ENCODE results near the gene COPS6.

COPS6 gene

DNA sequence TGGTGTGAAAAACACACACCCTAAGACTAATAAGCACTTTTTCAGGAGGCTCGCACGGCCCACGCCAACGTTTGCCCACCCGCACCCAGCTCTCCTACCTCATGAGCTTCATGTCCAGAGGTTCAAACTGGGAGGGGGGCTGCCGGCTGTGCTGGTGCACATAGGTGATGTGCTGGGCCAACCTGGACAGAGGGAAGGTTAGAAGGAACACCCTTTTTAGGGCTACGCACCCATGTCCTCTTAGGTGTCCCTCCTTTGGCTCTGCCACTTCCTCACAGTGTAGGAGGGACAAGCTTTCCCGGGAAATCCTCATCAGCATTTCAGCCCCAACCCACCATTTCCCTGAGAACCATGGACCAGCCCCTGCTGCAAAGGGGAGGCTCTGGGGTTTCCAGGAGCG, 6.5 kb downstream of the COPS6 start:
- H2AFZ ChIP-seq (ENCODE audit: low read depth, low read length, severe bottlenecking), result no peak overlapping the region
- H3K4me2 ChIP-seq (ENCODE audit: low read depth, low read length, poor library complexity, severe bottlenecking), result no peak overlapping the region
- H4K20me1 ChIP-seq (ENCODE audit: low read depth, low read length), result peaks cover 16% of the 10 kb centered on the region
- H3K36me3 ChIP-seq (ENCODE audit: low read length), result peaks cover 82% of the 10 kb centered on the region
- H3K27me3 ChIP-seq (ENCODE audit: low read length), result no peaks in the 10 kb centered on the region
- no peaks in the 10 kb centered on the region for H3K9me3 ChIP-seq (ENCODE audit: insufficient read depth, low read length)
- peaks cover 67% of the 10 kb centered on the region for H3F3A ChIP-seq (ENCODE audit: insufficient read depth)
- H3K79me2 ChIP-seq (ENCODE audit: insufficient read depth, low read length), result peaks cover 25% of the 10 kb centered on the region
- H3K27ac ChIP-seq (ENCODE audit: low read depth, low read length), result no peak overlapping the region
- no peaks in the 10 kb centered on the region for H3K9me2 ChIP-seq (replicated peaks; ENCODE audit: insufficient read depth, low read length)
- H3K4me3 ChIP-seq (ENCODE audit: insufficient read depth, low read length, poor library complexity, severe bottlenecking), result no peak overlapping the region
- TF ChIP-seq, protein P1, sequence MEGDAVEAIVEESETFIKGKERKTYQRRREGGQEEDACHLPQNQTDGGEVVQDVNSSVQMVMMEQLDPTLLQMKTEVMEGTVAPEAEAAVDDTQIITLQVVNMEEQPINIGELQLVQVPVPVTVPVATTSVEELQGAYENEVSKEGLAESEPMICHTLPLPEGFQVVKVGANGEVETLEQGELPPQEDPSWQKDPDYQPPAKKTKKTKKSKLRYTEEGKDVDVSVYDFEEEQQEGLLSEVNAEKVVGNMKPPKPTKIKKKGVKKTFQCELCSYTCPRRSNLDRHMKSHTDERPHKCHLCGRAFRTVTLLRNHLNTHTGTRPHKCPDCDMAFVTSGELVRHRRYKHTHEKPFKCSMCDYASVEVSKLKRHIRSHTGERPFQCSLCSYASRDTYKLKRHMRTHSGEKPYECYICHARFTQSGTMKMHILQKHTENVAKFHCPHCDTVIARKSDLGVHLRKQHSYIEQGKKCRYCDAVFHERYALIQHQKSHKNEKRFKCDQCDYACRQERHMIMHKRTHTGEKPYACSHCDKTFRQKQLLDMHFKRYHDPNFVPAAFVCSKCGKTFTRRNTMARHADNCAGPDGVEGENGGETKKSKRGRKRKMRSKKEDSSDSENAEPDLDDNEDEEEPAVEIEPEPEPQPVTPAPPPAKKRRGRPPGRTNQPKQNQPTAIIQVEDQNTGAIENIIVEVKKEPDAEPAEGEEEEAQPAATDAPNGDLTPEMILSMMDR (IDR thresholded peaks at IDR 0.05; ENCODE audit: insufficient read depth, low read length, poor library complexity, severe bottlenecking), result no peak
- TF ChIP-seq EZH2phosphoT487 (conservative IDR thresholded peaks at IDR 0.05; ENCODE audit: low read length), result no peak
- H3K9ac ChIP-seq (ENCODE audit: low read length), result no peak overlapping the region

DNA sequence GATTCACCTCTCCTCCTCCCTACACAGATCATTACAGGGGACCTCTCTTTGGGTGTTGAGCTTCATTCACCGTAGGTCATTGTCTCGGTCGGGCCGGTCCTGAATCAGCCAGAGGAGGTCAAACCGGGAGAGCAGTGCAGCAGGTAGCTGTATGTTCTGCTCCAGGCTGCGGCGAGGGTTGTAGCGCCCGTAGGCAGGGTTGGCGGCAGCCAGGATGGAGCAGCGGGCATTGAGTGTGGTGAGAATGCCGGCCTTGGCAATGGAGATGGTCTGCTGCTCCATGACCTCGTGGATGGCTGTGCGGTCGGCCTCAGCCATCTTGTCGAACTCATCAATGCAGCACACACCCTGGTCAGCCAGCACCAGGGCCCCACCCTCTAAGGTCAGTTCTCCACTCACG, 6.9 kb downstream of the COPS6 start:
- Histone ChIP-seq H3K4me2 (ENCODE audit: low read depth, low read length, poor library complexity, severe bottlenecking) (no peak overlapping the region), H3K79me2 (ENCODE audit: insufficient read depth, low read length) (peaks cover 29% of the 10 kb centered on the region), H3K9ac (ENCODE audit: low read length) (no peak overlapping the region), H4K20me1 (ENCODE audit: low read depth, low read length) (peaks cover 18% of the 10 kb centered on the region), H3F3A (ENCODE audit: insufficient read depth) (peaks cover 65% of the 10 kb centered on the region), H3K4me3 (ENCODE audit: insufficient read depth, low read length, poor library complexity, severe bottlenecking) (no peak overlapping the region), H3K9me2 (replicated peaks; ENCODE audit: insufficient read depth, low read length) (no peaks in the 10 kb centered on the region), H2AFZ (ENCODE audit: low read depth, low read length, severe bottlenecking) (no peak overlapping the region), H3K27me3 (ENCODE audit: low read length) (no peaks in the 10 kb centered on the region), H3K36me3 (ENCODE audit: low read length) (peaks cover 82% of the 10 kb centered on the region), H3K9me3 (ENCODE audit: insufficient read depth, low read length) (no peaks in the 10 kb centered on the region), H3K27ac (ENCODE audit: low read depth, low read length) (no peak overlapping the region)
- no peak for TF ChIP-seq EZH2phosphoT487 (conservative IDR thresholded peaks at IDR 0.05; ENCODE audit: low read length)
- TF ChIP-seq, protein P1 (IDR thresholded peaks at IDR 0.05; ENCODE audit: insufficient read depth, low read length, poor library complexity, severe bottlenecking), result no peak

DNA sequence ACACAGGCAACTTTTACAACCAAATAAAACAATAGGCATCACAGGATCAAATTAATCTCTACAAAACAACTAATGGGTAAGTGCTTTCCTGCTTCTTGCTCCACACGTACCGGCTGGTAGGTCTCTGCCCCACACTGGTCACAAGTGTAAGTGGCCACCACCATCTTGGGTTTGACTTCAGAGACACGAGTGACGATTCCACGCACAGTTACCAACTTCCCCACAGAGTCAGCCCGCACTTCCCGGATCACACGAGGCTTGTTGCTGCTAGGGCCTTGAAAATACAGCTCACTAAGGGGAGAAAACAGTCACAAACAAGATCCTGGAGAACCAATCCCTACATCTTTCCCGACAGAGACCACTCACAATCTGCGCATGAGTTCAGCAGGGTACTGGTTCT, 10.1 kb downstream of the COPS6 start:
- Histone ChIP-seq H3K27ac (ENCODE audit: low read depth, low read length) (no peak overlapping the region), H3K9me2 (replicated peaks; ENCODE audit: insufficient read depth, low read length) (no peaks in the 10 kb centered on the region), H3K79me2 (ENCODE audit: insufficient read depth, low read length) (peaks cover 34% of the 10 kb centered on the region), H3K9ac (ENCODE audit: low read length) (no peak overlapping the region), H3K27me3 (ENCODE audit: low read length) (no peaks in the 10 kb centered on the region), H3K9me3 (ENCODE audit: insufficient read depth, low read length) (no peaks in the 10 kb centered on the region), H3K4me3 (ENCODE audit: insufficient read depth, low read length, poor library complexity, severe bottlenecking) (no peak overlapping the region), H3K36me3 (ENCODE audit: low read length) (peaks cover 59% of the 10 kb centered on the region), H2AFZ (ENCODE audit: low read depth, low read length, severe bottlenecking) (no peak overlapping the region), H3K4me2 (ENCODE audit: low read depth, low read length, poor library complexity, severe bottlenecking) (no peak overlapping the region), H4K20me1 (ENCODE audit: low read depth, low read length) (peaks cover 18% of the 10 kb centered on the region), H3F3A (ENCODE audit: insufficient read depth) (peaks cover 42% of the 10 kb centered on the region)
- TF ChIP-seq, protein P1 (IDR thresholded peaks at IDR 0.05; ENCODE audit: insufficient read depth, low read length, poor library complexity, severe bottlenecking), result no peak
- no peak for TF ChIP-seq EZH2phosphoT487 (conservative IDR thresholded peaks at IDR 0.05; ENCODE audit: low read length)

Data from SU-DHL-6 (cell line).